H9 (cell line): ENCODE results near the gene DES. TPM values are rescaled to one million over a fixed set of nuclear protein-coding genes. Genes with fewer than 3 reads are reported as not detected.

Experiments used
- DNase-seq: peaks from one replicate; pipeline ENCODE4 v3.0.0-alpha.2; 2017
- H2AFZ ChIP-seq: one replicate; pipeline ENCODE4 v1.6.1; 2013; ENCODE audit warnings: mild to moderate bottlenecking, low read length, control low read depth, moderate library complexity
- H2AK5ac ChIP-seq: 2 replicates; pipeline ENCODE4 v1.6.1; 2013; ENCODE audit warnings: low read length, control low read depth, mixed read lengths; ENCODE audit not compliant: insufficient read length
- H2BK120ac ChIP-seq: one replicate; pipeline ENCODE4 v1.6.1; 2013; ENCODE audit warnings: low read depth, mild to moderate bottlenecking, low read length, control low read depth, inconsistent platforms; ENCODE audit not compliant: poor library complexity, severe bottlenecking
- H2BK12ac ChIP-seq: 2 replicates; pipeline ENCODE4 v1.6.1; 2013; ENCODE audit warnings: low read length, control low read depth, mixed read lengths, low read depth; ENCODE audit not compliant: insufficient read length
- H2BK15ac ChIP-seq: 2 replicates; pipeline ENCODE4 v1.6.1; 2013; ENCODE audit warnings: low read depth, low read length, control low read depth
- H2BK20ac ChIP-seq: one replicate; pipeline ENCODE4 v1.6.1; 2013; ENCODE audit warnings: low read depth, mild to moderate bottlenecking, low read length, control low read depth, inconsistent platforms; ENCODE audit not compliant: poor library complexity, severe bottlenecking
- H2BK5ac ChIP-seq: 2 replicates; pipeline ENCODE4 v1.6.1; 2013; ENCODE audit warnings: low read length, control low read depth, mixed read lengths; ENCODE audit not compliant: insufficient read length
- H3K14ac ChIP-seq: 2 replicates; pipeline ENCODE4 v1.6.1; 2013; ENCODE audit warnings: low read length, control low read depth; ENCODE audit not compliant: insufficient read depth
- H3K18ac ChIP-seq: 2 replicates; pipeline ENCODE4 v1.6.1; 2013; ENCODE audit warnings: low read depth, mild to moderate bottlenecking, mixed read lengths, low read length, control low read depth; ENCODE audit not compliant: insufficient read length
- H3K23ac ChIP-seq: 2 replicates; pipeline ENCODE4 v1.6.1; 2013; ENCODE audit warnings: low read length, control low read depth, mixed read lengths, low read depth; ENCODE audit not compliant: insufficient read length
- H3K23me2 ChIP-seq: 2 replicates; pipeline ENCODE4 v1.6.1; 2013; ENCODE audit warnings: low read depth, mild to moderate bottlenecking, mixed read lengths, low read length, control low read depth; ENCODE audit not compliant: insufficient read length, poor library complexity, severe bottlenecking
- H3K27ac ChIP-seq: 2 replicates; pipeline ENCODE4 v1.5.1; 2013; ENCODE audit warnings: low read length, control low read depth, mixed read lengths, low read depth; ENCODE audit not compliant: insufficient read length
- H3K27me3 ChIP-seq: 2 replicates; pipeline ENCODE4 v1.6.1; 2013; ENCODE audit warnings: low read length, control low read depth, inconsistent platforms; ENCODE audit not compliant: insufficient read depth
- H3K4ac ChIP-seq: 2 replicates; pipeline ENCODE4 v1.6.1; 2013; ENCODE audit warnings: low read depth, mild to moderate bottlenecking, control low read depth, inconsistent platforms, low read length, moderate library complexity
- H3K4me1 ChIP-seq: 2 replicates; pipeline ENCODE4 v1.6.1; 2013; ENCODE audit warnings: low read length, control low read depth, inconsistent platforms; ENCODE audit not compliant: insufficient read depth
- H3K4me2 ChIP-seq: 2 replicates; pipeline ENCODE4 v1.6.1; 2013; ENCODE audit warnings: low read length, control low read depth, mixed read lengths; ENCODE audit not compliant: insufficient read length, insufficient read depth
- H3K56ac ChIP-seq: 2 replicates; pipeline ENCODE4 v1.6.1; 2013; ENCODE audit warnings: low read depth, mild to moderate bottlenecking, mixed read lengths, low read length, control low read depth; ENCODE audit not compliant: insufficient read length
- H3K79me1 ChIP-seq: 2 replicates; pipeline ENCODE4 v1.6.1; 2013; ENCODE audit warnings: low read depth, mild to moderate bottlenecking, moderate library complexity, low read length, control low read depth, inconsistent platforms; ENCODE audit not compliant: insufficient read depth, poor library complexity, severe bottlenecking
- H3K79me2 ChIP-seq: 2 replicates; pipeline ENCODE4 v1.6.1; 2013; ENCODE audit warnings: low read length, control low read depth, inconsistent platforms; ENCODE audit not compliant: insufficient read depth
- H3K9ac ChIP-seq: 2 replicates; pipeline ENCODE4 v1.6.1; 2013; ENCODE audit warnings: low read length, control low read depth, mixed read lengths; ENCODE audit not compliant: insufficient read length; ENCODE audit errors: extremely low read depth
- H3K9me3 ChIP-seq: one replicate; pipeline ENCODE4 v1.6.1; 2013; ENCODE audit warnings: low read depth, low read length, inconsistent platforms; ENCODE audit not compliant: control insufficient read depth
- H3T11ph ChIP-seq: one replicate; pipeline ENCODE4 v1.6.1; 2013; ENCODE audit warnings: mild to moderate bottlenecking, low read length, control low read depth, inconsistent platforms
- H4K20me1 ChIP-seq: one replicate; pipeline ENCODE4 v1.6.1; 2013; ENCODE audit not compliant: control insufficient read depth, insufficient read length, insufficient read depth
- H4K5ac ChIP-seq: 2 replicates; pipeline ENCODE4 v1.6.1; 2013; ENCODE audit warnings: low read depth, mild to moderate bottlenecking, mixed read lengths, low read length, control low read depth; ENCODE audit not compliant: insufficient read length
- H4K8ac ChIP-seq: replicated peaks from 2 replicates; pipeline ENCODE4 v1.6.1; 2013; ENCODE audit warnings: low read length, control low read depth, mixed read lengths, low read depth; ENCODE audit not compliant: insufficient read length
- H4K91ac ChIP-seq: 2 replicates; pipeline ENCODE4 v1.6.1; 2013; ENCODE audit warnings: low read depth, mild to moderate bottlenecking, moderate library complexity, mixed read lengths, low read length, control low read depth; ENCODE audit not compliant: insufficient read length
- H3K27ac Mint-ChIP-seq, 3 experiments: 2 replicates in 2 of 3; 3 replicates in 1 of 3; pipeline ENCODE4 v1.8.0; 2020 to 2021; ENCODE audit warnings: mixed read lengths in 3 of 3, mild to moderate bottlenecking in 1 of 3, moderate library complexity in 1 of 3
- H3K27me3 Mint-ChIP-seq: 2 replicates; pipeline ENCODE4 v1.8.0; 2021; ENCODE audit warnings: low read depth, mild to moderate bottlenecking, moderate library complexity, mixed read lengths
- H3K36me3 Mint-ChIP-seq, 3 experiments: 2 replicates in 2 of 3; 3 replicates in 1 of 3; pipeline ENCODE4 v1.8.0; 2020 to 2021; ENCODE audit warnings: low read depth in 3 of 3, mixed read lengths in 3 of 3; ENCODE audit not compliant: insufficient read depth in 1 of 3
- H3K4me1 Mint-ChIP-seq, 2 experiments: 2 replicates each; pipeline ENCODE4 v1.8.0; 2020; ENCODE audit warnings: mixed read lengths in 2 of 2
- H3K4me3 Mint-ChIP-seq, 2 experiments: 2 replicates in 1 of 2; 3 replicates in 1 of 2; pipeline ENCODE4 v1.8.0; 2020 to 2021; ENCODE audit warnings: mild to moderate bottlenecking in 2 of 2, mixed read lengths in 2 of 2, moderate library complexity in 1 of 2
- H3K9me3 Mint-ChIP-seq, 2 experiments: 2 replicates in 1 of 2; 3 replicates in 1 of 2; pipeline ENCODE4 v1.8.0; 2020; ENCODE audit warnings: mild to moderate bottlenecking in 2 of 2, mixed read lengths in 2 of 2, moderate library complexity in 1 of 2
- WGBS: extraction: QIAGEN DNeasy Blood & Tissue Kit; methylation state at CpG from one replicate; pipeline ENCODE4 v1.1.7; 2013; ENCODE audit warnings: missing lambda C conversion rate, low lambda C conversion rate, mixed read lengths; ENCODE audit not compliant: insufficient read length; ENCODE audit errors: extremely low coverage; 5-methylcytosine and 5-hydroxymethylcytosine counted together
- total RNA-seq: library from RNA; stranded (reverse); gene quantifications from 2 replicates; pipeline ENCODE4 v1.2.1, GENCODE V29; 2021
- TF ChIP-seq, protein P1 (sequence below): fragments of 200-600 bp; sonication (generic); conservative IDR thresholded peaks from 3 replicates; pipeline ENCODE4 v1.8.0; 2021; ENCODE audit warnings: antibody characterized with exemption, mild to moderate bottlenecking

The DES gene
- total RNA-seq, 1 experiment from 2014 or later: 4.6 TPM

DNA sequence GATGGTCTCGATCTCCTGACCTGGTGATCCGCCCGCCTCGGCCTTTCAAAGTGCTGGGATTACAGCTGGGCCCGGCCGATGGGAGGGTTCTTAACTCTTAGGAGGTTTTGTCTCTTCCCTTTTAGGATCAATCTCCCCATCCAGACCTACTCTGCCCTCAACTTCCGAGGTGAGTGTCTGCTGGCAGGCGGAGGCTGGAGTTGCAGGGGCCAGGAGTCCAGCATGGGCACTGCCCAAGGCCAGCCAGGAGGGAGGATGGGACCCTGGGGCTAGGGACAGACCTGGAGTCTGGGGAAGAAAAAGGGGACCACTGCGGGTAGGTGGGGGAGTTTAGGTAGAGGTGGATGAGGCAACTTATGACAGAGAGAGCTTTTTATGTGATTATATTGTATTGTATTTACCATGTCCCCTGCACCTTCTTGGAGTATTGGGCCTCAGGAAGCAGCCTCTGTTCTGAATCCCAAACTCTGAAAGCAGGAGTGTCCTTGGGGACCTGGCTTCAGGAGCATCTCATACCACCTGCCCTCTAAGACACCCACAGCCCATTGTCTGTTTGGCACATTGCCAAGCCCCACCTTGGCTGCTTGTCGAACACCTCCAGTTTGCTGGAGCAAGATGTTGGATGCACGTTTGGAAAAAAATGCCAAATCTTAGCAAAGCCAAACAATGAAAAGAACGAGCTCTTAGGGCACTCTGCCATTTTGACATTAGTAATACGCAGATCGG, 5.6 kb downstream of the DES start:
- TF ChIP-seq, protein P1, sequence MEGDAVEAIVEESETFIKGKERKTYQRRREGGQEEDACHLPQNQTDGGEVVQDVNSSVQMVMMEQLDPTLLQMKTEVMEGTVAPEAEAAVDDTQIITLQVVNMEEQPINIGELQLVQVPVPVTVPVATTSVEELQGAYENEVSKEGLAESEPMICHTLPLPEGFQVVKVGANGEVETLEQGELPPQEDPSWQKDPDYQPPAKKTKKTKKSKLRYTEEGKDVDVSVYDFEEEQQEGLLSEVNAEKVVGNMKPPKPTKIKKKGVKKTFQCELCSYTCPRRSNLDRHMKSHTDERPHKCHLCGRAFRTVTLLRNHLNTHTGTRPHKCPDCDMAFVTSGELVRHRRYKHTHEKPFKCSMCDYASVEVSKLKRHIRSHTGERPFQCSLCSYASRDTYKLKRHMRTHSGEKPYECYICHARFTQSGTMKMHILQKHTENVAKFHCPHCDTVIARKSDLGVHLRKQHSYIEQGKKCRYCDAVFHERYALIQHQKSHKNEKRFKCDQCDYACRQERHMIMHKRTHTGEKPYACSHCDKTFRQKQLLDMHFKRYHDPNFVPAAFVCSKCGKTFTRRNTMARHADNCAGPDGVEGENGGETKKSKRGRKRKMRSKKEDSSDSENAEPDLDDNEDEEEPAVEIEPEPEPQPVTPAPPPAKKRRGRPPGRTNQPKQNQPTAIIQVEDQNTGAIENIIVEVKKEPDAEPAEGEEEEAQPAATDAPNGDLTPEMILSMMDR: no peak
- no peak overlapping the region for H4K91ac ChIP-seq

More for the DNA sequence above, 5.6 kb downstream of the DES start:
- Mint-ChIP-seq H3K27ac (no peak overlapping the region), H3K36me3 (no peaks in the 10 kb centered on the region; a peak in 1 of 7 replicates), H3K4me1 (peaks cover 12 to 14% of the 10 kb centered on the region in 2 experiments), H3K27me3 (peaks cover 35% of the 10 kb centered on the region), H3K4me3 (no peak overlapping the region), H3K9me3 (no peaks in the 10 kb centered on the region)
- Histone ChIP-seq H2BK12ac (no peak overlapping the region), H2BK20ac (no peak overlapping the region), H3K23ac (no peak overlapping the region), H3K14ac (no peak overlapping the region), H3K23me2 (no peaks in the 10 kb centered on the region), H3K27ac (no peak overlapping the region), H3K4me2 (no peak overlapping the region), H3K9ac (no peak overlapping the region), H2BK120ac (no peak overlapping the region), H3K4ac (no peak overlapping the region), H4K20me1 (no peaks in the 10 kb centered on the region), H3K9me3 (no peaks in the 10 kb centered on the region), H2AFZ (no peak overlapping the region), H3K56ac (no peak overlapping the region), H2BK15ac (no peak overlapping the region), H3K79me1 (no peaks in the 10 kb centered on the region), H3K27me3 (no peaks in the 10 kb centered on the region; the same call in 1 of the 2 replicates), H4K8ac (no peak overlapping the region), H4K5ac (no peak overlapping the region), H3K4me1 (no peaks in the 10 kb centered on the region), H2AK5ac (no peak overlapping the region), H3T11ph (no peak overlapping the region), H3K18ac (no peak overlapping the region), H3K79me2 (no peaks in the 10 kb centered on the region), H2BK5ac (no peak overlapping the region)
- WGBS: no CpG with 5 or more reads among the region's 14 CpGs
- DNase-seq: peak; percentile 17
